Stomach (tissue), 4 donors: ENCODE data around the gene C1QB.

ENCODE experiments used
- POLR2A ChIP-seq, 4 donors: fragments of 450-650 bp; IDR thresholded peaks; one replicate each; pipeline ENCODE4 v1.6.1; 2016; ENCODE audit warnings: antibody characterized with exemption in 4 of 4, control low read depth in 2 of 4, mild to moderate bottlenecking in 1 of 4, moderate library complexity in 1 of 4
- POLR2AphosphoS5 ChIP-seq, 3 donors: sonication (generic); formaldehyde crosslinking; IDR thresholded peaks; one replicate each; pipeline ENCODE4 v1.6.1; 2016; ENCODE audit warnings: antibody characterized with exemption in 3 of 3
- TF ChIP-seq, protein P1 (sequence below), 7 experiments: fragments of 450-650 bp in 4 of 7; fragments of 200-600 bp in 3 of 7; sonication (generic) in 3 of 7; IDR thresholded peaks; one replicate each; pipeline ENCODE4 v1.5.1; 2016 to 2019; ENCODE audit warnings: antibody characterized with exemption in 7 of 7, control low read depth in 2 of 7, mild to moderate bottlenecking in 1 of 7

DNA sequence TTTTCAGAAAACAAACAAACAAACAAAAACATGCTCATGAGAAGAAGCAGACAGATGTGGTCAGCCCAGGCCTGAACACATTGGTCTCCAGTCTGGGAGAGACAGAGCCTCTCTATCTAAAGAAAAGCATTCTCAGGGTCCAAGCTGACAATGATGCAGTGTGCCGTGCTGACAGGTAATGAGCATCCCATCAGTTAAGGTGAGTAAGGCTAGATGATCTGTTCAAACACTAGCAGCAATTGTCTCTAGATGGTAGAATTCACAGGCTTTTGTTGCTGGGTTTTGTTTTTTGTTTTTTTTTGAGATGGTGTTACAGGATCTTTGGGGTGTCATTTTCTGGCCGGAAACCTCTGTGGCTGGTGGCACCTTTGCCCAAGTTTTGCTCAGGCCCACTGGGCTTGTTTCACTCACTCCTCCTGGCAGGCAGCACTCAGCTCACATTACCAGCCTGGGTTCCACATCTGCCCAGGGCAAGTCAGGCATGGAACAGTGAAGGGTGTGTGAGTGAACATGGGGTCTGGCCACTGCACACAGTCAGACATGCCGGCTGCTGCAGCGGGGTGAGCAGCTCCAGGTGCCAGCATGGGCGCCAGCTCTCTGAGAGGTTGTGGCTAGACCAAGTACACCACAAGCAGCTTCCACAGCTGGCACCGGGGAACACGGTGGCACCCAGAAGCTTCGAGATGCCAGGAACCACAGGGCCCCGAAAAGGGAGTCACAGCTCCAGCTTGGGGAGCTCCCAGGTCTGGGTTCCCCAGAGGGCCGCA, 19.2 kb upstream of the C1QB start:
- TF ChIP-seq POLR2A (IDR thresholded peaks at IDR 0.05) (no peak), POLR2AphosphoS5 (IDR thresholded peaks at IDR 0.05) (no peak)
- TF ChIP-seq, protein P1, sequence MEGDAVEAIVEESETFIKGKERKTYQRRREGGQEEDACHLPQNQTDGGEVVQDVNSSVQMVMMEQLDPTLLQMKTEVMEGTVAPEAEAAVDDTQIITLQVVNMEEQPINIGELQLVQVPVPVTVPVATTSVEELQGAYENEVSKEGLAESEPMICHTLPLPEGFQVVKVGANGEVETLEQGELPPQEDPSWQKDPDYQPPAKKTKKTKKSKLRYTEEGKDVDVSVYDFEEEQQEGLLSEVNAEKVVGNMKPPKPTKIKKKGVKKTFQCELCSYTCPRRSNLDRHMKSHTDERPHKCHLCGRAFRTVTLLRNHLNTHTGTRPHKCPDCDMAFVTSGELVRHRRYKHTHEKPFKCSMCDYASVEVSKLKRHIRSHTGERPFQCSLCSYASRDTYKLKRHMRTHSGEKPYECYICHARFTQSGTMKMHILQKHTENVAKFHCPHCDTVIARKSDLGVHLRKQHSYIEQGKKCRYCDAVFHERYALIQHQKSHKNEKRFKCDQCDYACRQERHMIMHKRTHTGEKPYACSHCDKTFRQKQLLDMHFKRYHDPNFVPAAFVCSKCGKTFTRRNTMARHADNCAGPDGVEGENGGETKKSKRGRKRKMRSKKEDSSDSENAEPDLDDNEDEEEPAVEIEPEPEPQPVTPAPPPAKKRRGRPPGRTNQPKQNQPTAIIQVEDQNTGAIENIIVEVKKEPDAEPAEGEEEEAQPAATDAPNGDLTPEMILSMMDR (IDR thresholded peaks at IDR 0.05), result no peak
